ENCODE results near the gene HINT2.

HINT2 gene

GRCh38 chr9:35847792-35848572 lies 33.1 kb upstream of the HINT2 start:
- peak overlapping the region; percentile 38 for H3K4me3 Mint-ChIP-seq
- DNase-seq (ENCODE audit: low spot score in 2 of 2) (peak in 1 of 2 donors; percentile 23), ATAC-seq (ENCODE audit: low read depth) (peak; percentile 64)
- no peaks in the 10 kb centered on the region for H3K27me3 Mint-ChIP-seq
- peaks cover 2% of the 10 kb centered on the region for H3K36me3 Mint-ChIP-seq
- peaks cover 38% of the 10 kb centered on the region for H3K4me1 Mint-ChIP-seq
- H3K27ac Mint-ChIP-seq, result peak overlapping the region; percentile 62
- H3K9me3 Mint-ChIP-seq, result no peaks in the 10 kb centered on the region

DNA sequence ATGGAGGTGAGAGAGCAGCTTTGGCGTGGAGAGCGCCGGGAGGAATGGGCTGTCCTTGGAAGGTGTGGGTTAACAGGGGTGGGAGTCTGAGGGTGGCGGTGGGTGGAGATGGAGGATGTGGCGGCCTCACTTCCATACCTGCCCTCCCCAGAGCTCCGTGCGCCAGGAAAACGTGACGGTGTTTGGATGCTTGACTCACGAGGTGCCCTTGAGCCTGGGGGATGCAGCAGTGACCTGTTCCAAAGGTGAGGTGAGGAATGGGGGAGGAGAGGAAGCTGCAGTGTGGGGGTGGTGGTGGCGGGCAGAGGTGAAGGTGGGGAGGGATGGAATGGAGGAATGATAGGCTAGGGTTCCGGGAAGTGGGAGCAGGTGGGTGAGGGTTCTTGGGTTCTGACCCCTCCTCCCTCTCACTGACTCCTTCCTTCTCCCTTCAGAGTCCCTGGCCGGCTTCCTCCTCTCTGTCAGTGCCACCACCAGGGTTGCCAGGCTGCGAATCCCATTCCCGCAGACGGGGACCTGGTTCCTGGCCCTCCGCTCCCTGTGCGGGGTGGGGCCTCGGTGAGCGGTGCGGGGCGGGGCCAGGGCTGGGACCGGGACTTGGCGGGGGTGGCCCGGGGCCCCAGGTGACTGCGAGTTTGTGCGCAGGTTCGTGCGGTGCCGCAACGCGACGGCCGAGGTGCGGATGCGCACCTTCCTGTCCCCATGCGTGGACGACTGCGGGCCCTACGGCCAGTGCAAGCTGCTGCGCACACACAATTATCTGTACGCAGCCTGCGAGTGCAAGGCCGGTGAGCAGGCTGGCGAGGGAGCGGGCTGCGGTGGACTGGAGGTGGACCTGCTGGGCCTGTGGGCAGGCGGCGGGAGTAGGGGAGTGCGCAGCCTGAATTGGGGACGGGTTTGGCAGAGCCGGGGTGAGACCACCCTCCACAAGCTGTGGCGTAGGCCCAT lies 31.3 kb upstream of the HINT2 start:
- DNase-seq (ENCODE audit: low spot score in 2 of 2), result no peak
- Mint-ChIP-seq H3K4me1 (peaks cover 47% of the 10 kb centered on the region), H3K9me3 (no peaks in the 10 kb centered on the region), H3K36me3 (peaks cover 2% of the 10 kb centered on the region), H3K27ac (peak overlapping the region; percentile 48), H3K4me3 (peak overlapping the region; percentile 49), H3K27me3 (no peaks in the 10 kb centered on the region)
- ATAC-seq (ENCODE audit: low read depth), result no peak

GRCh38 chr9:35844628-35845270 lies 29.9 kb upstream of the HINT2 start:
- Mint-ChIP-seq H3K36me3 (peaks cover 2% of the 10 kb centered on the region), H3K27me3 (no peaks in the 10 kb centered on the region), H3K9me3 (no peaks in the 10 kb centered on the region), H3K27ac (peak overlapping the region; percentile 48), H3K4me3 (peak overlapping the region; percentile 45), H3K4me1 (peaks cover 54% of the 10 kb centered on the region)
- peak in 1 of 2 donors; percentile 56 for DNase-seq (ENCODE audit: low spot score in 2 of 2)
- peak; percentile 92 for ATAC-seq (ENCODE audit: low read depth)

GRCh38 chr9:35842795-35843194 lies 28.0 kb upstream of the HINT2 start:
- ATAC-seq (ENCODE audit: low read depth), result peak; percentile 27

DNA sequence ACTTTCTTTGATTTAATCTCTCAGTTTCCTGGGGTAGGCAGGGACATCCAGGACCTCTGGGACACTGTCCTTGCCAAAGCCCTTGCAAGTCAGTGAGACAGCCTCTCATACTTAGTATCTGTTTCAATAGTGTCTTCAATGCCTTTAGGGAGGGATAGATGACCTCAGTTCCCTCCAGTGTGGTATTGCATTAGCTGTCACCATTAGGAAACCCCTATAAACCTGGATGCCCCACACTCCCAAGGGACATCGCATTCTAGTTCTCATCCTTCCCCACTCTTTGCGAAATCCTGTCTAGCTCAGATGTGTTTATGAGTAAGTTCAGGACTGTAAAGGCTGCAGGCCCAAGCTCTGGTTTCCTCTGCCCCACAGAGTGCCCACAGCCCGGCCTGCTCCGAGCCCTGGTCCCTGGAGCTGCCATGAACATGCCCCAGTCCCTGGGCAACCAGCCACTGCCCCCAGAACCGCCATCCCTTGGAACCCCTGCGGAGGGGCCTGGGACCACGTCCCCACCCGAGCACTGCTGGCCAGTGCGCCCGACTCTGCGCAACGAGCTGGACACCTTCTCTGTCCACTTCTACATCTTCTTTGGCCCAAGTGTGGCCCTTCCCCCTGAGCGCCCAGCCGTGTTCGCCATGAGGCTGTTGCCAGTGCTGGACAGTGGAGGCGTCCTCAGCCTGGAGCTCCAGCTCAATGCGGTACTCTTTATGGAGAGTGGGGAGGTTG lies 27.3 kb upstream of the HINT2 start:
- peaks cover 38% of the 10 kb centered on the region for H3K4me1 Mint-ChIP-seq
- no peaks in the 10 kb centered on the region for H3K36me3 Mint-ChIP-seq
- ATAC-seq (ENCODE audit: low read depth) (no peak), DNase-seq (ENCODE audit: low spot score in 2 of 2) (no peak)
- H3K27me3 Mint-ChIP-seq, result no peaks in the 10 kb centered on the region
- H3K27ac Mint-ChIP-seq, result peak overlapping the region; percentile 81
- no peak overlapping the region for H3K4me3 Mint-ChIP-seq
- H3K9me3 Mint-ChIP-seq, result no peaks in the 10 kb centered on the region

More at GRCh38 chr9:35842795-35843194, 28.0 kb upstream of the HINT2 start:
- H3K4me3 Mint-ChIP-seq, result no peak overlapping the region
- peak overlapping the region; percentile 81 for H3K27ac Mint-ChIP-seq
- DNase-seq (ENCODE audit: low spot score in 2 of 2), result no peak
- H3K4me1 Mint-ChIP-seq, result peaks cover 44% of the 10 kb centered on the region
- peaks cover 2% of the 10 kb centered on the region for H3K36me3 Mint-ChIP-seq
- H3K9me3 Mint-ChIP-seq, result no peaks in the 10 kb centered on the region
- no peaks in the 10 kb centered on the region for H3K27me3 Mint-ChIP-seq

- Mint-ChIP-seq H3K9me3 (no peaks in the 10 kb centered on the region), H3K27me3 (no peaks in the 10 kb centered on the region), H3K27ac (no peak overlapping the region), H3K36me3 (no peaks in the 10 kb centered on the region), H3K4me3 (no peak overlapping the region), H3K4me1 (peaks cover 35% of the 10 kb centered on the region)
- DNase-seq (ENCODE audit: low spot score in 2 of 2) (no peak), ATAC-seq (ENCODE audit: low read depth) (no peak)
Measured at GRCh38 chr9:35841645-35841900, 26.7 kb upstream of the HINT2 start.

GRCh38 chr9:35840881-35841644 lies 26.2 kb upstream of the HINT2 start:
- Mint-ChIP-seq H3K4me1 (peaks cover 34% of the 10 kb centered on the region), H3K4me3 (no peak overlapping the region), H3K9me3 (no peaks in the 10 kb centered on the region)

DNA sequence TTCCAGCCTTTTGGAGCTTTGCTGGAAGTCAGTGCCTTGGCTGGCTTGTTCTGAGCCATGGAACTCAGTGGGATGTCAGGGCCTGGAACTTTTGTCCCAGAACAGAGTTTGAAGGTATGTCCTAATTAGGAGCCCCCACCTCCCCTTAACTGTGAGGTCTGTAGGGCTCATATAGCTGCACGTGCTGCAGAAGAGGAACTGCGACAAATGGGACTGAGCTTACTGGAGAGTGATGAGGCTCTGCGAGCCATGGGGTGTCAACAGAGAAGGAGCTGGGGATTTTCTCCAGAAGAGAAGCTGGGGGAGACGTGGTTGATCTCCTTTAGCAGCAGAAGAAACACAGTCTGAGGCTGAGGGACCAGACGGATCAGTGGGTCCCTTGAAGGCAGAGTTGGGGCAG lies 25.1 kb upstream of the HINT2 start:
- H3K27me3 Mint-ChIP-seq, result no peaks in the 10 kb centered on the region
- DNase-seq (ENCODE audit: low spot score in 2 of 2) (no peak), ATAC-seq (ENCODE audit: low read depth) (peak; percentile 42)
- no peaks in the 10 kb centered on the region for H3K36me3 Mint-ChIP-seq
- H3K4me3 Mint-ChIP-seq, result no peak overlapping the region
- peaks cover 27% of the 10 kb centered on the region for H3K4me1 Mint-ChIP-seq
- H3K9me3 Mint-ChIP-seq, result no peaks in the 10 kb centered on the region
- no peak overlapping the region for H3K27ac Mint-ChIP-seq

More at GRCh38 chr9:35840881-35841644, 26.2 kb upstream of the HINT2 start:
- no peak for DNase-seq (ENCODE audit: low spot score in 2 of 2)
- H3K27ac Mint-ChIP-seq, result no peak overlapping the region
- ATAC-seq (ENCODE audit: low read depth), result no peak
- H3K36me3 Mint-ChIP-seq, result no peaks in the 10 kb centered on the region
- no peaks in the 10 kb centered on the region for H3K27me3 Mint-ChIP-seq

DNA sequence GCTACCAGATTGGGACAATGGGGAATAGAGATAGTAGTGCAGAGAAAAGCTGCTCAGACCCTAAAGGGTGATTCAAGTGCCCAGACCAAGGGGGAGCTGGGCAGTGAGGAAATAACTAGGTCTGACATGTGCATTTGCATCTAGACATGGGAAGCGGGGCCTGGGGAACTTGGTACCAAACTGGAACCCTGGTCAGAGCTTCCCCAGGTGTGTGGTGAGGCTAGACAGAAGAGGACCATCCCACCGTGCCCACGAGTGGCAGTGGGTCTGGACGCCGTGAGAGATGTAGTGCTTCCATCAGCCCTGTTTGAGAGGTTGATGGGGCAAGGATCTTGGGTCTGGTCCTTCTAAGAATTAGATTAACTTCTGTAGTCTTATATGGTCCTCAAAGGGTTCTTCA lies 21.8 kb upstream of the HINT2 start:
- Mint-ChIP-seq H3K9me3 (no peaks in the 10 kb centered on the region), H3K36me3 (no peaks in the 10 kb centered on the region), H3K27me3 (no peaks in the 10 kb centered on the region), H3K4me1 (peaks cover 37% of the 10 kb centered on the region), H3K4me3 (no peak overlapping the region), H3K27ac (no peak overlapping the region)
- DNase-seq (ENCODE audit: low spot score in 2 of 2) (no peak), ATAC-seq (ENCODE audit: low read depth) (no peak)

GRCh38 chr9:35835766-35836165 lies 20.9 kb upstream of the HINT2 start:
- Mint-ChIP-seq H3K27ac (no peak overlapping the region), H3K36me3 (no peaks in the 10 kb centered on the region), H3K4me3 (no peak overlapping the region)

DNA sequence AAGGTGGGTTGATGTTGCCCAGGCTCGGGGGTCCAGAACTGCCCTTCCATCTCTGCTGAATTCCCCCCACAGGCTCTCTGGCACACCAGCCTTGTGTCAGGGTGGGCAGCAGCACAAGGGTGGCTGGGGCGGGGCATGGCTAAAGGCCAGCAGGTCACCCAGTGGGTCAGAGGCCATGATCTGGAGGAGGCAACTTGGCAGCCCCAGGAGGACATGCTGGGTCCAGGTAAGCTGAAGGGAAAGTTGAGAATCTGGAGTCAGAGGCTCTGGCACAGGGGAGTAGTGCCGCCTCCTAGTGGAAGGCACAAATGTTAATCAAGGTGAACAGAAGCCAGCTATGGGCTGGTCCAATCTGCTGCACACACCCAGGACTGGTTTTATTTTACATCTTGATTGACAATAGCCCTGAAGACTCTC lies 20.4 kb upstream of the HINT2 start:
- Mint-ChIP-seq H3K27ac (no peak overlapping the region), H3K36me3 (no peaks in the 10 kb centered on the region), H3K27me3 (no peaks in the 10 kb centered on the region), H3K9me3 (no peaks in the 10 kb centered on the region), H3K4me1 (peaks cover 40% of the 10 kb centered on the region), H3K4me3 (no peak overlapping the region)
- DNase-seq (ENCODE audit: low spot score in 2 of 2) (no peak), ATAC-seq (ENCODE audit: low read depth) (no peak)

More at GRCh38 chr9:35835766-35836165, 20.9 kb upstream of the HINT2 start:
- H3K9me3 Mint-ChIP-seq, result no peaks in the 10 kb centered on the region
- H3K4me1 Mint-ChIP-seq, result peaks cover 41% of the 10 kb centered on the region
- DNase-seq (ENCODE audit: low spot score in 2 of 2), result no peak
- no peaks in the 10 kb centered on the region for H3K27me3 Mint-ChIP-seq
- ATAC-seq (ENCODE audit: low read depth), result no peak

- Mint-ChIP-seq H3K4me3 (peak overlapping the region; percentile 22), H3K27me3 (no peaks in the 10 kb centered on the region), H3K9me3 (no peaks in the 10 kb centered on the region), H3K4me1 (peaks cover 42% of the 10 kb centered on the region), H3K36me3 (no peaks in the 10 kb centered on the region), H3K27ac (peak overlapping the region; percentile 76)
- no peak for DNase-seq (ENCODE audit: low spot score in 2 of 2)
- ATAC-seq (ENCODE audit: low read depth), result no peak
Measured at GRCh38 chr9:35834260-35835215, 19.7 kb upstream of the HINT2 start.

All from memory B cell (primary cell).